ENCODE results near the gene TRPM2. TPM values are rescaled to one million over a fixed set of nuclear protein-coding genes. Genes with fewer than 3 reads are reported as not detected.

The TRPM2 gene
- total and polyA plus RNA-seq, 2 of the 13 experiments (the other 11 are each of a cell fraction or from before 2014, with no cell fraction given): 0.07 to 0.20 TPM

GRCh38 chr21:44366586-44367211 lies 13.3 kb downstream of the TRPM2 start:
- in situ Hi-C loops (cut with HindIII; ENCODE audit: extremely low pct_ligation_motif_present, low pct_unique_long_range_greater_than_20kb) (no loop called here), intact Hi-C loops (cut with micrococcal nuclease; ENCODE audit: unreplicated experiment) (loop anchor here (10.0 kb wide), 1 partner anchor 68 kb away; no protein-coding TSS in a partner anchor)
- DNase-seq (ENCODE audit: low spot score) (no peak), ATAC-seq (no peak), FAIRE-seq (no peak)
- H3K27ac ChIP-seq (ENCODE audit: extremely low read length, insufficient read depth, low read length): no peak overlapping the region
- H3K4me1 ChIP-seq (ENCODE audit: insufficient read depth, low read length): peaks cover 18% of the 10 kb centered on the region
- no peaks in the 10 kb centered on the region for H3K79me2 ChIP-seq (ENCODE audit: insufficient read depth, low read length)
- H3K9ac ChIP-seq (ENCODE audit: insufficient read depth, low read depth, low read length): no peak overlapping the region
- no peaks in the 10 kb centered on the region for H3K36me3 ChIP-seq (replicated peaks in 1 of 2; ENCODE audit: control insufficient read depth in 1 of 2, insufficient read depth in 2 of 2, low read length in 2 of 2)
- no peak overlapping the region for H2AFZ ChIP-seq (ENCODE audit: low read length)
- ChIA-PET CTCF (ENCODE audit: low intra/inter-chr PET ratio, low total read pairs) (no interaction called here), POLR2A (no interaction called here)
- TF ChIP-seq KLF15 (CRISPR knock-in tag; IDR thresholded peaks at IDR 0.05; ENCODE audit: borderline replicate concordance) (no peak), SMYD3 (CRISPR knock-in tag; IDR thresholded peaks at IDR 0.05) (no peak), TAF15 (IDR thresholded peaks at IDR 0.05; ENCODE audit: low read depth, low read length, poor library complexity, severe bottlenecking) (no peak), ZNF207 (IDR thresholded peaks at IDR 0.05; ENCODE audit: borderline replicate concordance) (no peak), PAF1 (CRISPR knock-in tag; IDR thresholded peaks at IDR 0.05) (no peak), GATAD2A (CRISPR knock-in tag; IDR thresholded peaks at IDR 0.05) (no peak), ZNF121 (CRISPR knock-in tag; IDR thresholded peaks at IDR 0.05) (no peak), TFDP1 (CRISPR knock-in tag; IDR thresholded peaks at IDR 0.05; ENCODE audit: borderline replicate concordance) (no peak), ZNF614 (CRISPR knock-in tag; IDR thresholded peaks at IDR 0.05; ENCODE audit: borderline replicate concordance) (no peak), ZNF687 (CRISPR knock-in tag; IDR thresholded peaks at IDR 0.05) (no peak)
- H3K4me3 ChIP-seq (replicated peaks in 1 of 3; ENCODE audit: insufficient read depth in 1 of 3, low read depth in 2 of 3, low read length in 3 of 3): no peak overlapping the region
- peaks cover 0 to 38% of the 10 kb centered on the region in 2 experiments; a peak in 4 of 5 replicates for H3K27me3 ChIP-seq (ENCODE audit: control insufficient read depth in 1 of 2, insufficient read depth in 2 of 2, low read length in 2 of 2)
- BruUV-seq (replicated peaks): no TSS peak
- no peaks in the 10 kb centered on the region for H4K20me1 ChIP-seq (ENCODE audit: insufficient read depth, low read length)
- H3K9me3 ChIP-seq (ENCODE audit: low read length): no peaks in the 10 kb centered on the region
- H3K4me2 ChIP-seq (ENCODE audit: low read depth, low read length): no peak overlapping the region
- WGBS (ENCODE audit: low lambda C conversion rate): 93% methylated on average over 2 of the region's 28 CpGs

All from HepG2 (cell line).